Type B pancreatic cell (in vitro differentiated cells): Measurements from ENCODE around the gene BEAN1. TPM values are rescaled to one million over a fixed set of nuclear protein-coding genes. Genes with fewer than 3 reads are reported as not detected.
"Not testable (repeated sequence)": the region's sequence is repeated elsewhere in the genome, so short reads cannot be mapped to it uniquely, and the experiment has no call there.

Source experiments
- DNase-seq: peaks from one replicate; pipeline ENCODE4 v3.0.0; 2021; ENCODE audit warnings: mixed read lengths; ENCODE audit not compliant: unreplicated experiment; ENCODE audit errors: extremely low spot score
- H3K27ac Mint-ChIP-seq: 2 replicates; pipeline ENCODE4 v1.8.0; 2021; ENCODE audit warnings: mild to moderate bottlenecking, mixed read lengths
- H3K27me3 Mint-ChIP-seq: 2 replicates; pipeline ENCODE4 v1.8.0; 2021; ENCODE audit warnings: mixed read lengths
- H3K36me3 Mint-ChIP-seq: 2 replicates; pipeline ENCODE4 v1.8.0; 2021; ENCODE audit warnings: mixed read lengths
- H3K4me1 Mint-ChIP-seq: one replicate; pipeline ENCODE4 v1.8.0; 2021; ENCODE audit warnings: mixed read lengths; ENCODE audit not compliant: unreplicated experiment
- H3K4me3 Mint-ChIP-seq: 2 replicates; pipeline ENCODE4 v1.8.0; 2021; ENCODE audit warnings: mild to moderate bottlenecking, mixed read lengths
- H3K9me3 Mint-ChIP-seq: 2 replicates; pipeline ENCODE4 v1.8.0; 2021; ENCODE audit warnings: mixed read lengths
- CTCF ChIP-seq: fragments of 200-600 bp; sonication (generic); conservative IDR thresholded peaks from 2 replicates; pipeline ENCODE4 v1.5.0; 2021; ENCODE audit warnings: antibody characterized with exemption, mild to moderate bottlenecking
- total RNA-seq: library from RNA; stranded (reverse); gene quantifications from 2 replicates; pipeline ENCODE4 v1.2.1, GENCODE V29; 2021; ENCODE audit warnings: low replicate concordance

BEAN1 gene
- total RNA-seq, 1 donor from 2014 or later: 1.1 TPM

GRCh38 chr16:66451548-66451947 lies 24.5 kb downstream of the BEAN1 start:
- no peaks in the 10 kb centered on the region for H3K9me3 Mint-ChIP-seq
- DNase-seq: no peak
- no peak for TF ChIP-seq CTCF

GRCh38 chr16:66453230-66453629 lies 26.1 kb downstream of the BEAN1 start:
- H3K27ac Mint-ChIP-seq, H3K9me3 Mint-ChIP-seq, H3K4me3 Mint-ChIP-seq, H3K4me1 Mint-ChIP-seq, H3K36me3 Mint-ChIP-seq, H3K27me3 Mint-ChIP-seq, DNase-seq: not testable (repeated sequence)

More at GRCh38 chr16:66451548-66451947, 24.5 kb downstream of the BEAN1 start:
- Mint-ChIP-seq H3K27me3 (peaks cover 8% of the 10 kb centered on the region), H3K4me1 (no peaks in the 10 kb centered on the region), H3K4me3 (no peak overlapping the region), H3K27ac (no peak overlapping the region), H3K36me3 (no peaks in the 10 kb centered on the region)

- no peak overlapping the region for H3K27ac Mint-ChIP-seq
- DNase-seq: no peak
- no peaks in the 10 kb centered on the region for H3K9me3 Mint-ChIP-seq
- H3K36me3 Mint-ChIP-seq: no peaks in the 10 kb centered on the region
- TF ChIP-seq CTCF: no peak
- no peak overlapping the region for H3K4me3 Mint-ChIP-seq
- peaks cover 13% of the 10 kb centered on the region for H3K27me3 Mint-ChIP-seq
- no peaks in the 10 kb centered on the region for H3K4me1 Mint-ChIP-seq
Measured at GRCh38 chr16:66454751-66455150, 27.7 kb downstream of the BEAN1 start.

- no peak for DNase-seq
- H3K4me1 Mint-ChIP-seq: no peaks in the 10 kb centered on the region
- no peak for TF ChIP-seq CTCF
- no peaks in the 10 kb centered on the region for H3K9me3 Mint-ChIP-seq
- H3K4me3 Mint-ChIP-seq: no peak overlapping the region
- H3K27ac Mint-ChIP-seq: no peak overlapping the region
- H3K36me3 Mint-ChIP-seq: no peaks in the 10 kb centered on the region
- peaks cover 20% of the 10 kb centered on the region for H3K27me3 Mint-ChIP-seq
Measured at GRCh38 chr16:66455970-66456369, 28.9 kb downstream of the BEAN1 start.

GRCh38 chr16:66457888-66458287 lies 30.8 kb downstream of the BEAN1 start:
- Mint-ChIP-seq H3K27ac (no peak overlapping the region), H3K4me1 (no peaks in the 10 kb centered on the region), H3K27me3 (peaks cover 27% of the 10 kb centered on the region), H3K4me3 (no peak overlapping the region), H3K36me3 (no peaks in the 10 kb centered on the region), H3K9me3 (no peaks in the 10 kb centered on the region)
- DNase-seq: no peak
- TF ChIP-seq CTCF: no peak

- Mint-ChIP-seq H3K4me1 (no peaks in the 10 kb centered on the region), H3K9me3 (no peaks in the 10 kb centered on the region), H3K36me3 (no peaks in the 10 kb centered on the region), H3K4me3 (no peak overlapping the region), H3K27me3 (peaks cover 27% of the 10 kb centered on the region), H3K27ac (no peak overlapping the region)
- DNase-seq: no peak
- no peak for TF ChIP-seq CTCF
Measured at GRCh38 chr16:66458292-66458691, 31.2 kb downstream of the BEAN1 start.
